BE2C (cell line): ENCODE results near the gene INPP5A.

Experiments used
- DNase-seq: peaks from one replicate; pipeline ENCODE4 v3.0.0-alpha.2; 2020
- H3K27me3 ChIP-seq: fragments of 250-450 bp; sonication (Bioruptor Pico); 2 replicates; pipeline ENCODE4 v1.5.1; 2020; ENCODE audit warnings: mild to moderate bottlenecking
- H3K36me3 ChIP-seq: fragments of 250-450 bp; sonication (Bioruptor Pico); 2 replicates; pipeline ENCODE4 v1.5.1; 2020; ENCODE audit warnings: mild to moderate bottlenecking
- H3K4me1 ChIP-seq: fragments of 250-450 bp; sonication (Bioruptor Pico); 2 replicates; pipeline ENCODE4 v1.5.1; 2020
- H3K4me3 ChIP-seq: 2 replicates; pipeline ENCODE4 v1.5.1; 2011; ENCODE audit warnings: low read depth, low read length
- H3K9me3 ChIP-seq: fragments of 250-450 bp; sonication (Bioruptor Pico); 2 replicates; pipeline ENCODE4 v1.5.1; 2020
- TF ChIP-seq, protein P1 (sequence below): IDR thresholded peaks from 2 replicates; pipeline ENCODE4 v1.5.1; 2012; ENCODE audit warnings: mild to moderate bottlenecking, low read depth, low read length

Gene INPP5A

DNA sequence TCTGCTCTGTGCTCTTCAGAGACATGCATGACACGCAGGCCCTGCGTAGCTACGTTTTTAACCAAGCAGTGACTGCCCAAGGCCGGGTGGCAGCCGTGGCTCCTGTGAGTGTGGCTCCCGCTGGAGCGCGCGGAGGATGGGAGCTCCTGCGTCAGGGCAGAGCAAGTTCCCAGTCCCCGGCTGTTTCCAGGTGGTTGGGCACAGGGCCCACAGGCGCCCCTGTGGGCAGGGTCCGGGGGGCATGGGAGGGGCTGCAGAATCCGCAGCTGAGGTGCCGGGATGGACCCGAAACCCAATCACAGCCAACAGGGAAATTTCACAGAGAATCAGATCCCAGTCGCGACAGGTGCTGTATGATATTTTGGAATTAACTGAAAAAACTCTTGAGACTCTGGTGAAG is 238.6 kb downstream of the INPP5A start:
- Histone ChIP-seq H3K36me3 (no peaks in the 10 kb centered on the region), H3K4me1 (no peaks in the 10 kb centered on the region), H3K4me3 (no peak overlapping the region), H3K27me3 (no peaks in the 10 kb centered on the region), H3K9me3 (no peaks in the 10 kb centered on the region)
- DNase-seq, result no peak
- TF ChIP-seq, protein P1, sequence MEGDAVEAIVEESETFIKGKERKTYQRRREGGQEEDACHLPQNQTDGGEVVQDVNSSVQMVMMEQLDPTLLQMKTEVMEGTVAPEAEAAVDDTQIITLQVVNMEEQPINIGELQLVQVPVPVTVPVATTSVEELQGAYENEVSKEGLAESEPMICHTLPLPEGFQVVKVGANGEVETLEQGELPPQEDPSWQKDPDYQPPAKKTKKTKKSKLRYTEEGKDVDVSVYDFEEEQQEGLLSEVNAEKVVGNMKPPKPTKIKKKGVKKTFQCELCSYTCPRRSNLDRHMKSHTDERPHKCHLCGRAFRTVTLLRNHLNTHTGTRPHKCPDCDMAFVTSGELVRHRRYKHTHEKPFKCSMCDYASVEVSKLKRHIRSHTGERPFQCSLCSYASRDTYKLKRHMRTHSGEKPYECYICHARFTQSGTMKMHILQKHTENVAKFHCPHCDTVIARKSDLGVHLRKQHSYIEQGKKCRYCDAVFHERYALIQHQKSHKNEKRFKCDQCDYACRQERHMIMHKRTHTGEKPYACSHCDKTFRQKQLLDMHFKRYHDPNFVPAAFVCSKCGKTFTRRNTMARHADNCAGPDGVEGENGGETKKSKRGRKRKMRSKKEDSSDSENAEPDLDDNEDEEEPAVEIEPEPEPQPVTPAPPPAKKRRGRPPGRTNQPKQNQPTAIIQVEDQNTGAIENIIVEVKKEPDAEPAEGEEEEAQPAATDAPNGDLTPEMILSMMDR, result no peak

DNA sequence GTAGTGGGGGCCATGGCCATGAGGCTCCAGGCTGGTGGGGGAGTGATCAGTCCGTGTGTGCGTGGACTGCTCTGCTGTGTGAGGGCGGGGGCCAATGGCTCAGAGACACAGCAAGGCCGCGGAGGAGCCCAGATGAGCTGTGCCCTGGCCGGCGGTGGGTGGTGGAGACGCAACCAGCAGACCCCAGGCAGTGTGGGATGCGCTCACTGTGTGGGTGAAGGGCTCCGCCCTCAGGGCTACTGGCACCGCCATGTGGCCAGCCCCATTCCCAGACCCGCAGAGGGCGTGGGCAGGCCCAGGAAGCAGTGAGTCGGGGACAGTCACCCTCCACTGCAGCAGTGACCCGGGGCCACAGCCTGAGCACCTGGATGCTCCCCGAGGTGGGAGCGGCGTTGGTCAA is 239.2 kb downstream of the INPP5A start:
- Histone ChIP-seq H3K36me3 (no peaks in the 10 kb centered on the region), H3K4me3 (no peak overlapping the region), H3K9me3 (no peaks in the 10 kb centered on the region), H3K27me3 (no peaks in the 10 kb centered on the region), H3K4me1 (no peaks in the 10 kb centered on the region)
- TF ChIP-seq, protein P1, result no peak
- no peak for DNase-seq

DNA sequence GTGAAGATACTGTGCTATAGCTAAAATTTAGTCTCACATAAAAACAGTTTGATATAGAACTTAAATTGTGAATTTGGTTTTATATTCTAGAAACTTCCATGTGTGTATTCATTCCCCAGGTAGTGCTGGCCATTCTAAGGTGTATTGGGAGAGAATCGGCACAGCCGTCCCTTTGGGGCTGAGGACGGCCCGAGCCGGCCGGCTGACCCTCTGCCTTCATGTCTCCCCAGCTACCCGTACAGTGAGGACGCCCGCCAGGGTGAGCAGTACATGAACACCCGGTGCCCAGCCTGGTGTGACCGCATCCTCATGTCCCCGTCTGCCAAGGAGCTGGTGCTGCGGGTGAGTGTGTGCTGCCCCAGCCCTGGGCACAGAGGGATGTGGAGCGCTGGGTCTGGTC is 239.9 kb downstream of the INPP5A start:
- TF ChIP-seq, protein P1, result no peak
- H3K27me3 ChIP-seq, result no peaks in the 10 kb centered on the region
- no peaks in the 10 kb centered on the region for H3K9me3 ChIP-seq
- H3K4me3 ChIP-seq, result no peak overlapping the region
- no peaks in the 10 kb centered on the region for H3K4me1 ChIP-seq
- H3K36me3 ChIP-seq, result no peaks in the 10 kb centered on the region
- DNase-seq, result no peak

DNA sequence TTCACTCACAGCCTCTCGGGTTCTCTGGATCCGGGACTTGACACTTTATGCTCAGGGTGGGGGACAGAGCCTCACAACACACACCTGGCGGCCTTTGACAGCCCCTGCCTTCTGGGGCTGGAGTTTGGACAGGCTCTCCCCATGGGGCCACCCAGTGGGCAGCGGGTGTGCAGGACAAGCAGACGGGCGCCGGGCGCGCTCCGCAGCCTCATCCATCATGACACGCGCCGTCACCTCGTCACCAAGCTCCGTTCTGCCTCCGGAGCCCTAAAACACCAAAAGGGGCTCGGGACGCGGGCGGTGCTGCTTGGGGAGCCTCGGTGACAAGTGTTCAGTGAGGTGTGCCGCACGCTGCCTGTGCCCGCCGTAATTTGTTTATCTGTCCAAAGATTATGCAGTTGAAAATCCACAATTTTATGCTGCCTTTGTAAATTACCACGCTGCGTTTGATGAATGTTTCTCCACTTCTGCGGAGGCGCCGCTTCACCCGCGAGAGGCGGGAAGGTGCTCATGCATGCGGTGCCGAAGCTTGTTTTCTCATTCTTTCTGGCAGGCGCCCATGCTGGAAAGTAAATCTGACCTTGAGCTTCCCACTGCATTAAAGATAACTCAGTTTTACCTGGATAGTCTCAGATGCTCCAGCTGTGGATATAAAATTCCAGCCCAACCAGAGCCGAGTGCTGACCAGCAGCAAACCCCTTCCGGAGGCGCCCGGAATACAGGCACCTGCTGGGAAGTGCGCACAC is 242.1 kb downstream of the INPP5A start:
- Histone ChIP-seq H3K4me1 (no peaks in the 10 kb centered on the region), H3K4me3 (no peak overlapping the region), H3K27me3 (peaks cover 7% of the 10 kb centered on the region; the same call in 1 of the 2 replicates), H3K9me3 (no peaks in the 10 kb centered on the region), H3K36me3 (no peaks in the 10 kb centered on the region)
- TF ChIP-seq, protein P1, result no peak
- no peak for DNase-seq

DNA sequence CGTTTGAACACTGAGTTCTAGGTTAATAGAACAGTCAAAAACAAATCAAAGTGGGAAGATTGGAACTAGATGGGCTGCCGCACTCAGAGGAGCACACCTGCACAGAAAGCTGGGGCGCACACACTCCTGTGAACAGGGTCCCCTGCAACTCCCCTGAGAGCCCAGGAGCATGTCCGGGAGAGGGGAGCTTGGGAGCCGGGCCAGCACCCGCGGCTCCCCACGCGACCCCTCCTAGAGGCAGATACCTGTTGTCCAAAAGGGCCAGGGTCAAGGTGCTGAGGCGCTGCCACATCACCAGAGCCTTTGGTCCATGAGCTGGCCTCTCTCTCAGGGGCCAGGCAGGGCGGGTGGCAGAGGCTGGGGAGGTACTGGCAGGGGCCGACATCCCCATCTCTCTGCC is 242.8 kb downstream of the INPP5A start:
- H3K36me3 ChIP-seq, result no peaks in the 10 kb centered on the region
- TF ChIP-seq, protein P1, result no peak

DNA sequence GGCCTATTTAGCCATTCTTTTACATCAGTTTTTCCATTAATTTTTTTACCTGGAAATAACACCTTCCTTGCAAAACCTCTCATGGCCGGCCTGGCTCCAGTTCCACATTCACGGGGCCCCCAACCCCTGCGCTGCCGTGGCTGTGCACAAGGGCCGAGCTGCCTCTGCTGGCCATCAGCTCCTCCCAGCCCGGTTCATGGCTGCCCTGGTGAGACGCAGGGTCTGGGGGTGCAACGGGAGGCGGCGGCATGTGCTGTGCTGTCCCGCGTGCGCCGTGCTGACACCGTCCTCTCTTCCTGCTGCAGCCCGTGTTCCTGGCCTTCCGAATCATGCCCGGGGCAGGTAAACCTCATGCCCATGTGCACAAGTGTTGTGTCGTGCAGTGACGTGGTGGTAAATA is 244.0 kb downstream of the INPP5A start:
- TF ChIP-seq, protein P1, result no peak
- Histone ChIP-seq H3K4me1 (no peaks in the 10 kb centered on the region), H3K27me3 (peaks cover 16% of the 10 kb centered on the region), H3K4me3 (no peak overlapping the region), H3K36me3 (no peaks in the 10 kb centered on the region), H3K9me3 (peaks cover 7% of the 10 kb centered on the region)
- DNase-seq, result no peak

More for the DNA sequence above, 242.8 kb downstream of the INPP5A start:
- no peak for DNase-seq
- Histone ChIP-seq H3K4me1 (no peaks in the 10 kb centered on the region), H3K4me3 (no peak overlapping the region), H3K27me3 (peaks cover 12% of the 10 kb centered on the region; the same call in 1 of the 2 replicates), H3K9me3 (peaks cover 4% of the 10 kb centered on the region; the same call in 1 of the 2 replicates)
